ENCODE results near the gene PTPRH.

Gene PTPRH

GRCh38 chr19:55198651-55199050 is 10.7 kb downstream of the PTPRH start:
- Histone ChIP-seq H3K4me3 (ENCODE audit: control insufficient read depth in 1 of 7, extremely low read depth in 1 of 7, insufficient read depth in 4 of 7, low read depth in 2 of 7, low read length in 6 of 7) (no peak overlapping the region), H3K27ac (ENCODE audit: insufficient read depth in 1 of 2, low read depth in 1 of 2, low read length in 2 of 2, poor library complexity in 1 of 2, severe bottlenecking in 2 of 2) (no peak overlapping the region), H3K4me1 (ENCODE audit: control extremely low read depth in 1 of 4, control insufficient read depth in 4 of 4, insufficient read depth in 4 of 4, low read length in 3 of 4) (no peaks in the 10 kb centered on the region), H3K36me3 (ENCODE audit: control insufficient read depth in 4 of 4, insufficient read depth in 4 of 4, low read length in 3 of 4) (no peaks in the 10 kb centered on the region), H3K27me3 (replicated peaks in 2 of 5; ENCODE audit: control insufficient read depth in 4 of 5, insufficient read depth in 5 of 5, low read length in 4 of 5) (peaks cover 0 to 2% (median 0%) of the 10 kb centered on the region in 5 experiments), H3K9me3 (ENCODE audit: control extremely low read depth in 1 of 5, control insufficient read depth in 4 of 5, insufficient read depth in 2 of 5, low read depth in 1 of 5, low read length in 4 of 5) (no peaks in the 10 kb centered on the region)
- ChIA-PET POLR2A (no interaction called here), CTCF (interaction anchor here (1.0 to 1.2 kb wide), 2 partner anchors 56 to 306 kb away, joined by 3 read pairs; no protein-coding TSS in a partner anchor)
- no peak for DNase-seq
- WGBS (ENCODE audit: insufficient coverage), result 79% methylated on average over 5 of the region's 5 CpGs

GRCh38 chr19:55197528-55197927 is 11.8 kb downstream of the PTPRH start:
- no peaks in the 10 kb centered on the region for H3K9me3 ChIP-seq (ENCODE audit: control extremely low read depth in 1 of 5, control insufficient read depth in 4 of 5, insufficient read depth in 2 of 5, low read depth in 1 of 5, low read length in 4 of 5)
- no peaks in the 10 kb centered on the region for H3K4me1 ChIP-seq (ENCODE audit: control extremely low read depth in 1 of 4, control insufficient read depth in 4 of 4, insufficient read depth in 4 of 4, low read length in 3 of 4)
- ChIA-PET CTCF (no interaction called here), POLR2A (no interaction called here)
- no peak overlapping the region for H3K4me3 ChIP-seq (ENCODE audit: control insufficient read depth in 1 of 7, extremely low read depth in 1 of 7, insufficient read depth in 4 of 7, low read depth in 2 of 7, low read length in 6 of 7)
- no peak overlapping the region for H3K27ac ChIP-seq (ENCODE audit: insufficient read depth in 1 of 2, low read depth in 1 of 2, low read length in 2 of 2, poor library complexity in 1 of 2, severe bottlenecking in 2 of 2)
- peak in 2 of 3 donors; percentile 46 to 48 for DNase-seq
- peaks cover 0 to 2% (median 0%) of the 10 kb centered on the region in 5 experiments for H3K27me3 ChIP-seq (replicated peaks in 2 of 5; ENCODE audit: control insufficient read depth in 4 of 5, insufficient read depth in 5 of 5, low read length in 4 of 5)
- no peaks in the 10 kb centered on the region for H3K36me3 ChIP-seq (ENCODE audit: control insufficient read depth in 4 of 4, insufficient read depth in 4 of 4, low read length in 3 of 4)
- WGBS (ENCODE audit: insufficient coverage), result 56% methylated on average over 3 of the region's 4 CpGs

GRCh38 chr19:55196803-55197202 is 12.5 kb downstream of the PTPRH start:
- Histone ChIP-seq H3K4me3 (ENCODE audit: control insufficient read depth in 1 of 7, extremely low read depth in 1 of 7, insufficient read depth in 4 of 7, low read depth in 2 of 7, low read length in 6 of 7) (no peak overlapping the region), H3K27ac (ENCODE audit: insufficient read depth in 1 of 2, low read depth in 1 of 2, low read length in 2 of 2, poor library complexity in 1 of 2, severe bottlenecking in 2 of 2) (no peak overlapping the region), H3K9me3 (ENCODE audit: control extremely low read depth in 1 of 5, control insufficient read depth in 4 of 5, insufficient read depth in 2 of 5, low read depth in 1 of 5, low read length in 4 of 5) (no peaks in the 10 kb centered on the region), H3K27me3 (replicated peaks in 2 of 5; ENCODE audit: control insufficient read depth in 4 of 5, insufficient read depth in 5 of 5, low read length in 4 of 5) (peaks cover 0 to 2% (median 0%) of the 10 kb centered on the region in 5 experiments), H3K4me1 (ENCODE audit: control extremely low read depth in 1 of 4, control insufficient read depth in 4 of 4, insufficient read depth in 4 of 4, low read length in 3 of 4) (no peaks in the 10 kb centered on the region), H3K36me3 (ENCODE audit: control insufficient read depth in 4 of 4, insufficient read depth in 4 of 4, low read length in 3 of 4) (no peaks in the 10 kb centered on the region)
- ChIA-PET POLR2A (no interaction called here), CTCF (interaction anchor here (0.7 kb wide), 1 partner anchor 106 kb away, joined by 3 read pairs; no protein-coding TSS in a partner anchor)
- 95% methylated on average over 10 of the region's 10 CpGs for WGBS (ENCODE audit: insufficient coverage)
- DNase-seq, result no peak

- Histone ChIP-seq H3K4me1 (ENCODE audit: control extremely low read depth in 1 of 4, control insufficient read depth in 4 of 4, insufficient read depth in 4 of 4, low read length in 3 of 4) (peaks cover 0 to 8% (median 4%) of the 10 kb centered on the region in 4 experiments), H3K4me3 (ENCODE audit: control insufficient read depth in 1 of 7, extremely low read depth in 1 of 7, insufficient read depth in 4 of 7, low read depth in 2 of 7, low read length in 6 of 7) (no peak overlapping the region), H3K27me3 (replicated peaks in 2 of 5; ENCODE audit: control insufficient read depth in 4 of 5, insufficient read depth in 5 of 5, low read length in 4 of 5) (peaks cover 0 to 2% (median 0%) of the 10 kb centered on the region in 5 experiments), H3K9me3 (ENCODE audit: control extremely low read depth in 1 of 5, control insufficient read depth in 4 of 5, insufficient read depth in 2 of 5, low read depth in 1 of 5, low read length in 4 of 5) (no peaks in the 10 kb centered on the region), H3K36me3 (ENCODE audit: control insufficient read depth in 4 of 4, insufficient read depth in 4 of 4, low read length in 3 of 4) (no peaks in the 10 kb centered on the region), H3K27ac (ENCODE audit: insufficient read depth in 1 of 2, low read depth in 1 of 2, low read length in 2 of 2, poor library complexity in 1 of 2, severe bottlenecking in 2 of 2) (no peak overlapping the region)
- ChIA-PET POLR2A (no interaction called here), CTCF (interaction anchor here (0.8 kb wide), 1 partner anchor 11 kb away, joined by 3 read pairs; no protein-coding TSS in a partner anchor)
- 81% methylated on average over 11 of the region's 12 CpGs for WGBS (ENCODE audit: insufficient coverage)
- no peak for DNase-seq
Measured at GRCh38 chr19:55193481-55193880, 15.8 kb downstream of the PTPRH start.

- H3K9me3 ChIP-seq (ENCODE audit: control extremely low read depth in 1 of 5, control insufficient read depth in 4 of 5, insufficient read depth in 2 of 5, low read depth in 1 of 5, low read length in 4 of 5), result no peaks in the 10 kb centered on the region
- no peak overlapping the region for H3K27ac ChIP-seq (ENCODE audit: insufficient read depth in 1 of 2, low read depth in 1 of 2, low read length in 2 of 2, poor library complexity in 1 of 2, severe bottlenecking in 2 of 2)
- no peaks in the 10 kb centered on the region for H3K36me3 ChIP-seq (ENCODE audit: control insufficient read depth in 4 of 4, insufficient read depth in 4 of 4, low read length in 3 of 4)
- WGBS (ENCODE audit: insufficient coverage), result 96% methylated on average over 12 of the region's 15 CpGs
- CTCF ChIA-PET, result interaction anchor here (0.7 to 0.9 kb wide), 2 partner anchors 16 to 265 kb away, joined by 3 read pairs; no protein-coding TSS in a partner anchor
- no peak for DNase-seq
- peaks cover 0 to 16% (median 8%) of the 10 kb centered on the region in 4 experiments for H3K4me1 ChIP-seq (ENCODE audit: control extremely low read depth in 1 of 4, control insufficient read depth in 4 of 4, insufficient read depth in 4 of 4, low read length in 3 of 4)
- H3K4me3 ChIP-seq (ENCODE audit: control insufficient read depth in 1 of 7, extremely low read depth in 1 of 7, insufficient read depth in 4 of 7, low read depth in 2 of 7, low read length in 6 of 7), result no peak overlapping the region
- H3K27me3 ChIP-seq (replicated peaks in 2 of 5; ENCODE audit: control insufficient read depth in 4 of 5, insufficient read depth in 5 of 5, low read length in 4 of 5), result peaks cover 0 to 2% (median 0%) of the 10 kb centered on the region in 5 experiments
- POLR2A ChIA-PET, result interaction anchor here (0.7 kb wide), 1 partner anchor 33 kb away, joined by 4 read pairs; no protein-coding TSS in a partner anchor
Measured at GRCh38 chr19:55189403-55189835, 19.9 kb downstream of the PTPRH start.

GRCh38 chr19:55188625-55189024 is 20.7 kb downstream of the PTPRH start:
- Histone ChIP-seq H3K9me3 (ENCODE audit: control extremely low read depth in 1 of 5, control insufficient read depth in 4 of 5, insufficient read depth in 2 of 5, low read depth in 1 of 5, low read length in 4 of 5) (no peaks in the 10 kb centered on the region), H3K27ac (ENCODE audit: insufficient read depth in 1 of 2, low read depth in 1 of 2, low read length in 2 of 2, poor library complexity in 1 of 2, severe bottlenecking in 2 of 2) (no peak overlapping the region), H3K4me3 (ENCODE audit: control insufficient read depth in 1 of 7, extremely low read depth in 1 of 7, insufficient read depth in 4 of 7, low read depth in 2 of 7, low read length in 6 of 7) (peak overlapping the region in 4 of 7 experiments; percentile 37 to 69 (median 47)), H3K27me3 (replicated peaks in 2 of 5; ENCODE audit: control insufficient read depth in 4 of 5, insufficient read depth in 5 of 5, low read length in 4 of 5) (no peaks in the 10 kb centered on the region), H3K36me3 (ENCODE audit: control insufficient read depth in 4 of 4, insufficient read depth in 4 of 4, low read length in 3 of 4) (no peaks in the 10 kb centered on the region), H3K4me1 (ENCODE audit: control extremely low read depth in 1 of 4, control insufficient read depth in 4 of 4, insufficient read depth in 4 of 4, low read length in 3 of 4) (peaks cover 0 to 16% (median 8%) of the 10 kb centered on the region in 4 experiments)
- CTCF ChIA-PET, result no interaction called here
- POLR2A ChIA-PET, result interaction anchor here (0.7 kb wide), 1 partner anchor 32 kb away, joined by 4 read pairs; no protein-coding TSS in a partner anchor
- 21% methylated on average over 8 of the region's 8 CpGs for WGBS (ENCODE audit: insufficient coverage)
- DNase-seq, result peak in 1 of 3 donors; percentile 40

GRCh38 chr19:55186080-55186479 is 23.2 kb downstream of the PTPRH start:
- H3K4me1 ChIP-seq (ENCODE audit: control extremely low read depth in 1 of 4, control insufficient read depth in 4 of 4, insufficient read depth in 4 of 4, low read length in 3 of 4), result peaks cover 0 to 16% (median 8%) of the 10 kb centered on the region in 4 experiments
- H3K9me3 ChIP-seq (ENCODE audit: control extremely low read depth in 1 of 5, control insufficient read depth in 4 of 5, insufficient read depth in 2 of 5, low read depth in 1 of 5, low read length in 4 of 5), result no peaks in the 10 kb centered on the region
- peaks cover 0 to 13% (median 5%) of the 10 kb centered on the region in 5 experiments for H3K27me3 ChIP-seq (replicated peaks in 2 of 5; ENCODE audit: control insufficient read depth in 4 of 5, insufficient read depth in 5 of 5, low read length in 4 of 5)
- no peak overlapping the region for H3K4me3 ChIP-seq (ENCODE audit: control insufficient read depth in 1 of 7, extremely low read depth in 1 of 7, insufficient read depth in 4 of 7, low read depth in 2 of 7, low read length in 6 of 7)
- H3K36me3 ChIP-seq (ENCODE audit: control insufficient read depth in 4 of 4, insufficient read depth in 4 of 4, low read length in 3 of 4), result no peaks in the 10 kb centered on the region
- 99% methylated on average over 10 of the region's 12 CpGs for WGBS (ENCODE audit: insufficient coverage)
- H3K27ac ChIP-seq (ENCODE audit: insufficient read depth in 1 of 2, low read depth in 1 of 2, low read length in 2 of 2, poor library complexity in 1 of 2, severe bottlenecking in 2 of 2), result no peak overlapping the region
- DNase-seq, result no peak
- POLR2A ChIA-PET, result no interaction called here
- CTCF ChIA-PET, result interaction anchor here (1.0 kb wide), 1 partner anchor 32 kb away, joined by 3 read pairs; no protein-coding TSS in a partner anchor
